ENCODE data around the gene RAB5B. TPM values are rescaled to one million over a fixed set of nuclear protein-coding genes. Genes with fewer than 3 reads are reported as not detected.

RAB5B gene
- total RNA-seq, 3 donors from 2014 or later (not counting 1 experiment from before 2014, with no cell fraction given): 69.4 to 80.0 (median 78.2) TPM

GRCh38 chr12:55955800-55956508 lies 17.9 kb upstream of the RAB5B start:
- Mint-ChIP-seq H3K4me3 (no peak overlapping the region), H3K9me3 (no peaks in the 10 kb centered on the region), H3K36me3 (peaks cover 10% of the 10 kb centered on the region), H3K27me3 (ENCODE audit: low read depth in 2 of 2) (no peaks in the 10 kb centered on the region), H3K27ac (peak overlapping the region in 1 of 2 donors; percentile 58), H3K4me1 (peaks cover 0 to 5% of the 10 kb centered on the region in 2 donors)
- Histone ChIP-seq H3K4me3 (ENCODE audit: low read length) (no peak overlapping the region), H3K9me3 (ENCODE audit: control insufficient read depth, insufficient read depth, low read length) (no peaks in the 10 kb centered on the region), H3K4me1 (ENCODE audit: control insufficient read depth, insufficient read depth, low read length) (no peaks in the 10 kb centered on the region), H3K36me3 (ENCODE audit: control insufficient read depth, insufficient read depth, low read length) (peaks cover 30% of the 10 kb centered on the region), H3K27ac (ENCODE audit: low read length) (no peak overlapping the region), H3K27me3 (ENCODE audit: control insufficient read depth, insufficient read depth, low read length) (no peaks in the 10 kb centered on the region)
- 93% methylated on average over 6 of the region's 6 CpGs for WGBS (ENCODE audit: insufficient coverage)
- intact Hi-C loops (cut with micrococcal nuclease): no loop called here
- TF ChIP-seq, protein P1, sequence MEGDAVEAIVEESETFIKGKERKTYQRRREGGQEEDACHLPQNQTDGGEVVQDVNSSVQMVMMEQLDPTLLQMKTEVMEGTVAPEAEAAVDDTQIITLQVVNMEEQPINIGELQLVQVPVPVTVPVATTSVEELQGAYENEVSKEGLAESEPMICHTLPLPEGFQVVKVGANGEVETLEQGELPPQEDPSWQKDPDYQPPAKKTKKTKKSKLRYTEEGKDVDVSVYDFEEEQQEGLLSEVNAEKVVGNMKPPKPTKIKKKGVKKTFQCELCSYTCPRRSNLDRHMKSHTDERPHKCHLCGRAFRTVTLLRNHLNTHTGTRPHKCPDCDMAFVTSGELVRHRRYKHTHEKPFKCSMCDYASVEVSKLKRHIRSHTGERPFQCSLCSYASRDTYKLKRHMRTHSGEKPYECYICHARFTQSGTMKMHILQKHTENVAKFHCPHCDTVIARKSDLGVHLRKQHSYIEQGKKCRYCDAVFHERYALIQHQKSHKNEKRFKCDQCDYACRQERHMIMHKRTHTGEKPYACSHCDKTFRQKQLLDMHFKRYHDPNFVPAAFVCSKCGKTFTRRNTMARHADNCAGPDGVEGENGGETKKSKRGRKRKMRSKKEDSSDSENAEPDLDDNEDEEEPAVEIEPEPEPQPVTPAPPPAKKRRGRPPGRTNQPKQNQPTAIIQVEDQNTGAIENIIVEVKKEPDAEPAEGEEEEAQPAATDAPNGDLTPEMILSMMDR (IDR thresholded peaks at IDR 0.05): no peak
- DNase-seq (peak in 1 of 2 donors; percentile 61), ATAC-seq (no peak)

- H3K4me1 ChIP-seq (ENCODE audit: control insufficient read depth, insufficient read depth, low read length): no peaks in the 10 kb centered on the region
- no peaks in the 10 kb centered on the region for H3K9me3 ChIP-seq (ENCODE audit: control insufficient read depth, insufficient read depth, low read length)
- no peaks in the 10 kb centered on the region for H3K27me3 ChIP-seq (ENCODE audit: control insufficient read depth, insufficient read depth, low read length)
- no peak overlapping the region for H3K4me3 ChIP-seq (ENCODE audit: low read length)
- H3K4me1 Mint-ChIP-seq: no peaks in the 10 kb centered on the region
- TF ChIP-seq, protein P1 (IDR thresholded peaks at IDR 0.05): no peak
- peak overlapping the region in 1 of 2 donors; percentile 13 for H3K27ac Mint-ChIP-seq
- H3K4me3 Mint-ChIP-seq: no peak overlapping the region
- H3K9me3 Mint-ChIP-seq: no peaks in the 10 kb centered on the region
- H3K27me3 Mint-ChIP-seq (ENCODE audit: low read depth in 2 of 2): no peaks in the 10 kb centered on the region
- no peak overlapping the region for H3K27ac ChIP-seq (ENCODE audit: low read length)
- peaks cover 10% of the 10 kb centered on the region for H3K36me3 Mint-ChIP-seq
- 77% methylated on average over 5 of the region's 5 CpGs for WGBS (ENCODE audit: insufficient coverage)
- DNase-seq (no peak), ATAC-seq (no peak)
- peaks cover 17% of the 10 kb centered on the region for H3K36me3 ChIP-seq (ENCODE audit: control insufficient read depth, insufficient read depth, low read length)
- intact Hi-C loops (cut with micrococcal nuclease): no loop called here
Measured at GRCh38 chr12:55957106-55957859, 16.6 kb upstream of the RAB5B start.

GRCh38 chr12:55963760-55964159 lies 10.1 kb upstream of the RAB5B start:
- H3K4me1 ChIP-seq (ENCODE audit: control insufficient read depth, insufficient read depth, low read length): peaks cover 20% of the 10 kb centered on the region
- Mint-ChIP-seq H3K27me3 (ENCODE audit: low read depth in 2 of 2) (peaks cover 0 to 3% of the 10 kb centered on the region in 2 donors), H3K4me3 (peak overlapping the region; percentile 6), H3K9me3 (no peaks in the 10 kb centered on the region), H3K36me3 (no peaks in the 10 kb centered on the region), H3K4me1 (peaks cover 26 to 31% of the 10 kb centered on the region in 2 donors), H3K27ac (no peak overlapping the region)
- intact Hi-C loops (cut with micrococcal nuclease): no loop called here
- H3K4me3 ChIP-seq (ENCODE audit: low read length): no peak overlapping the region
- H3K9me3 ChIP-seq (ENCODE audit: control insufficient read depth, insufficient read depth, low read length): no peaks in the 10 kb centered on the region
- TF ChIP-seq, protein P1 (IDR thresholded peaks at IDR 0.05): no peak
- DNase-seq: no peak
- no peak for ATAC-seq
- whole genome bisulfite sequencing (ENCODE audit: insufficient coverage): 90% methylated on average over 2 of the region's 2 CpGs
- no peak overlapping the region for H3K27ac ChIP-seq (ENCODE audit: low read length)
- H3K27me3 ChIP-seq (ENCODE audit: control insufficient read depth, insufficient read depth, low read length): no peaks in the 10 kb centered on the region
- H3K36me3 ChIP-seq (ENCODE audit: control insufficient read depth, insufficient read depth, low read length): no peaks in the 10 kb centered on the region

All from natural killer cell (primary cell).